Kidney tubule cell (primary cell): Measurements from ENCODE around the gene SOX5.

Source experiments
- DNase-seq: peaks from one replicate; pipeline ENCODE4 v3.0.0-alpha.2; 2018; ENCODE audit warnings: low spot score

Gene SOX5

DNA sequence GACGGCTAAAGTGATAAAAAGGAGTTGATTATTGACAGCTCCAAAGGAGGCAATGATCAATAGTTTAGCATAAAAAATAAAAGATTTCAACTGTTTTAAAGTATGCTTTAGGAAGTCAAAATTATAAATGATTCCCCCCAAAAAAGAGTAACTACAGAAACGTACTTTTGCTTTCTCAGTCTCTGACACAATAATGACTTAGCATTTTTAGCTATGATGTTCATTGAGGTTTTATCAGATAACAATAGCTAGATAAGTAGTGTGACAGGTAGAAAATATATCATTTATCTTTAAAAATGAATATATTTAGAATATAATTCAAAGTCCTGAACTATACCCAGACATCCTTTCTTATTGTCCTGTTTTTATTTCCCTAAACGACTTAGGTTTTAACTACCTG, 352.9 kb downstream of the SOX5 start:
- no peak for DNase-seq

GRCh38 chr12:23587833-23588559, 361.5 kb downstream of the SOX5 start:
- no peak for DNase-seq

DNA sequence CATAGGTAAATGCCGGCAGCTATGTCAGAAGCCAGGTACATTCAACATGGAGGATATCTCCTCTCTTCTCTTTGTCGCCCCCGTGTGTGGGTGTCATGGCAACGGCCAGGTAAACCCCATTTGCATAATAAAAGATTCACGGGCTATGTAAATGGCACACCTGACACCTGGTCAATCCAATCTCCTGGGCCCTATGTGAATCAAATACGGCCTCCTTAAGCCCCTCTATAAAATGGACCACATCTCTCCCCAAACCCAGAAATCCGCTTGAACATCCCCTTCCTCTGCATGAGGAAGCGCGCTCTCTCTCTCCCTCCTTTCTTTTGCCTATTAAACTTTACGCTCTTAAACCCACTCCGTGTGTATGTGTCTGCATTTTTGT, 363.7 kb downstream of the SOX5 start:
- no peak for DNase-seq

GRCh38 chr12:23585156-23585781, 364.2 kb downstream of the SOX5 start:
- DNase-seq = no peak

- DNase-seq = no peak
Measured at GRCh38 chr12:23581913-23582312, 367.6 kb downstream of the SOX5 start.

DNA sequence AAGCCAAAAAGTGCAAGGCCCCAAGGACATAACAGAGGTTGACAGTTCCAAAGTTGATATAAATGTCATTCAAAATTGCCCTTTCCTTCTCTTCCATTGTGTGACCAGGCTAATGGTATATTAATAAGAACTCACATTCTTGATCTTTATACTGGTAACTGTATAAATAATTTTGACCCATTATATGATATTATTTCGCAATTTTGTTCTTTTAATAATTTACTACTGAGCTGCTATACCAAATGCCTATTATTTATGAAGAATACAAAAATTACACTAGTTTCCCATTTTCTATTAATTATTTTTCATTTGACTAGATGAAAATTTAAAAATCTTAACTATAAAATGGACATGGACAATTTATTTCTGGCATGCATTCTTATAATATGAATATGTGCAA, 370.2 kb downstream of the SOX5 start:
- DNase-seq = no peak

DNA sequence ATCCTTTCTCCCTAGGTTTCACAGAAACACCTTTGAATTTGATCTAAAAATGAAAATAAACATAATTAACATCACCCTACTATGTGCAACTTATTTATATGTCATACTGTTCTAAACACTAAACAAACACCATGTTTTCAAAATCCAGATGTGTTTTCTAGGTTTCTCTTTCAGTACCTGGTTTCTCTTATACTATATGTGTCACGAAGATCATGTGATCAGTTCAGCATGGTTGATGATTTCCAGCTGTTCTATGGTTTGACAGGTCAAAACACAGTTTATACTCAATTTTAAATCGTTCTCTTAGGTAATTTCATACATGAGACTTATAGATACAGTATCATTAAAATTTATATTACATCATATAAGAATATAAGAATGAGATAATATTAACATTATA, 373.1 kb downstream of the SOX5 start:
- no peak for DNase-seq

GRCh38 chr12:23569356-23569755, 380.1 kb downstream of the SOX5 start:
- DNase-seq = no peak

DNA sequence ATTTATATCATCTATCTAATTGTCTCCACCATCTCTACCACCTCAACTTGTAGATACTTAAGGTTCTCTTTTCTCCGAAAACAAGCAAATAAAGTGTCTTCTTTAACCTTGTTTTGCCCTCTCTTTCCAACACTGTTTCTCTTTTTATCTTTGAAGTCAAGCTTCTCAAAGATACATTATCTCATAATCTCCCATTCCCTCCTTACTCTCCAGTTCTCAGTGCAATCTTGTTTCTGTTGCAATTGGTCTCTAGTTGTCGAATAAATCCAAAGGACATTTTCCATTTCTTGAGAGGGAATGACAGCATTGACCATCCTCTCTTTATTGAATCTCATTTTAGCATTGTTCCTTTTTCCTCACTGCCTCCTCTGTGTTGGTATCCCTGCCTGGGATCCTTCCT, 383.3 kb downstream of the SOX5 start:
- DNase-seq = no peak

DNA sequence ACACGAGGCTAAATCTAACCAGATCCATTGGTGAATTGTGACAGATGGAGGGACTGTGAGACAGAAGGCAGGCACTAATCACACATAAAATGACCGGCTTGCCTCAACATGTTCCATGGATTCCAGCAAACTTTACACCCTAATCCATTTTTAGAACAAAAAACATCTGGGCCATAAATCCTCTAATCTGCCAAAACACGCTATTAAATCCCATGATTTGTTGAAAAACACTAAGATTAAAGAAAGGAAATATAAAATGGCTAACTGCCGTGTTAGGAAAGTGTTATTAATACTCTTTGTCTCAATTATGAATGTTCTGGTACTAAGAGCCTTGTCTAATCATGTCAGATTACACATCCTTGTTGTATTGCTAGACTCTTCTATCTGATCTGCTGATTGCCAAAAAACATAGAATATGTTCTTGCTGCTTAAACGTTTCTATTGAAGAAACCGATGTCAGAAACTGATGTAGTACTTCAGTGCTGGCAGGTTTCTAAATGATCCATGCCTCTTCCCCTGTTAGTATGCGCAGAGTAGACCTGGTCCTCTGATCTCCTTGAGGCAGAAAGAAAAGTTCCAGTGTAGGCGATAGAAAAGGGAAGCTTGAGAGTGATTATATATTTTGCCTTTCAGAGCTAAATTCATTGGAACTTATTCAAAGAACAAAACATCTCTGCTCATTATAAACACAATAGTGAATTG, 384.9 kb downstream of the SOX5 start:
- no peak for DNase-seq

GRCh38 chr12:23561364-23562345, 387.8 kb downstream of the SOX5 start:
- no peak for DNase-seq

- DNase-seq = no peak
Measured at GRCh38 chr12:23560611-23561010, 388.9 kb downstream of the SOX5 start.

DNA sequence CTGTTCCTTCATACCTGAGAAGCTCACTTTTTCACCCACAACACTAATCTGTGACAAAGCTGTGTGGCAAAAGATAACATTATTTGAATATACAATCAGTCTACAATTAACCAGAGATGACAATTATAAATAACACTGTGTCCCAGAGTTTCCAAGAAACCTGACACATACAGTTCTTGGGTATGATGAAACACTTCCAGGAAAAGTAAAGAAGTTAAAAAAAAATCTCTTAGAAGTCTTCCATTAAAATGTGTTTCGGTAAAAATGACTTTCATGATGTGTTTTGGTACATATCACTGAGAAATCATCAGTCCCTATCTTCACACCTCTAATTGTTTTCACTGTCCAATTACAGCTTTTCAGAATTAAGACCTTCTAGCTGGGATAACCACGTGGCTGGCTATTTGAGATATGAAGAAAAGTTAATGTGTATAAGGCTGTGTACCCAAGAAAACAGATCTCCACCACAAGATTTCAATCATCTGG, 390.2 kb downstream of the SOX5 start:
- DNase-seq = no peak

DNA sequence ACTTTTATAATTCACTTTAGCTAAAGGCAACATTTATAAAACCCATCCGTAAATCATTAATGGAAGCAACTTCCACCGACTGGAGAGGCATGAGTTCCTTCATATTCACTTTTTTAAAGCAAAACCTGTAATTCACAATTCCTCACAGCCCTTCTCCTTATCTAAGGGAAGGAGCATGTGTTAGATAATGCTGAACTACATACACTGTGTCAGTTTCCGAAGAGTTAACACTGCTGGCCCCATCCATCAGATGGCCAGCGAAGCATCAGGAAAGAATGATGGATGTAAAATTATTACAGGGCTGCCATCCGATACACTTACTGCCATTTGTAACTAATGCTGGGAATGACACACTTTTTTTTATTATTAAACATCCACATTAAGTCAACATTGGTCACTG, 392.8 kb downstream of the SOX5 start:
- DNase-seq = no peak

GRCh38 chr12:23555825-23556207, 393.7 kb downstream of the SOX5 start:
- DNase-seq = no peak

GRCh38 chr12:23555180-23555824, 394.2 kb downstream of the SOX5 start:
- no peak for DNase-seq

GRCh38 chr12:23552417-23552816, 397.1 kb downstream of the SOX5 start:
- DNase-seq = no peak

GRCh38 chr12:23550753-23551152, 398.7 kb downstream of the SOX5 start:
- DNase-seq = no peak

DNA sequence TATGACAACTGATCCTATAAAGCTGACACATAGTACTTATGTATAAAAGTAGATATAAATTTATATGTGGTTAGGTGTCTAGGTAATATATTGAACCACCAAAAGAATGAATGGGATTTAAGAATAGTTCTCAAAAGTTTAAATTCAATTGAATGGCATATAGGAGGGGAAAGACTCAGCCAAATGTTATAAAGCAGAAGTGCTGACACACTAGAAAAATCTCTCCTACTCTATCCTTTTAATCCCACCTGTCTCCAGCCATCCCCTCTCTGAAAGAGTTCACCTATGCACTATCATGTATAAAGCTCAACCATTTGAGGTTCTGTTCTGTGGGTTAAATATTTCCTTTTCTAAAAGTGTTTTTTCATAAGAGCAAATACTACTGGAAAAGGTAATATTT, 400.7 kb downstream of the SOX5 start:
- DNase-seq = no peak

DNA sequence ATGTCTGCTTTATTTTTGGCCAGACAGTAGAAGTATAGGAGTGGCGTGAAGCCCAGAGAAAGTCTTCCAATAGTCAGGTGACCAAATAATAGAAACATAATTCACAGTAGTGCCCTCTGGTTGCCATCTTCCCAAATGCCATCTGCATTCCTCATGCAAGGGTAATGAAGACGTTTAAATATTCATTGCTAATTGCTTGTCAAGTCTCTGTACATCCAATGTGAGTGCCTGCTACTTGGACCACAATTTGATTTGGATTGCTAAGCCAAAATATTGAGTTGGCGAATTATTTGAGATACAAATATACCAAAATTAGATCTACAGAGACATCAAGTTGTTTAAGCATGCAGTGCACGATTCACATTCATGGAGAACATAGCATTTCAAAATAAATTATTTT, 402.7 kb downstream of the SOX5 start:
- DNase-seq = no peak

DNA sequence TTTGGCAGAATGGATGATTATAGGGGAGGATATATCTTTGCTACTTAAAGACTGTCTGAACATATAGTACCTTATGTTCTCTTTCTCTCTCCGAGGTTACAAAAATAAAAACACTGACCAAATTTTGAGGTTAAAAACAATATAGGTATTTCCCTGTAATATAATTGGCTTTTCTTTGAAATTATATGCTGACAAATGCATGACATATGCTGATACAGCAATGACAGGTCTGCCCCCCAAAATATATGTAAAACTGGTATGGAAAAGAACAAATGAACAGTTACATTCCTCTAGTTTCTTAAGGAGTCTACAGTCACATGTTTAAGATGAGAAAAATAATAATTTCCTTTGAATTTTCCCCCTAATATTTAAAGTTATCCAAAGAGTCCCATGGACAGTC, 405.7 kb downstream of the SOX5 start:
- no peak for DNase-seq

DNA sequence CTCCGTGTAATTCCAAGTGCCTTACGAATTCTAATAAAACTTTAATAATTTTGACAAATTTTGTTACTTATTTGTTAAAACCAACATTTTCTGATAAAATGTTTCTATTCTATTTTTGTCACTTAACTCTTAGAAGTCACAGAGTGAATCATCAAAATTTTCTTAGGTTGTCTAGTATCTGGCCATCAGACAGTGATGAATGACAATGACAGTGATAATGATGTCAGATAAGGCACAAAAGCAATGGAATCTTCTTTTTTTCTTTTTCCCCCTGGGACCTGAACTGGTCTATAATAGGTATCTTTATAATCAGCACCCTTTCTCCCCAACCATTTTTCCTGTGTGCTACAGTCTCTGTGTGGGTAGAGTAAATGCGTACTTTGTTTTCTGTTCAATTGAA, 407.3 kb downstream of the SOX5 start:
- DNase-seq = no peak
